Effector CD8-positive, alpha-beta T cell (primary cell): ENCODE results near the gene GOT1.

ENCODE experiments used
- DNase-seq: peaks from one replicate; lab custom pipeline; 2025; lab: John Stamatoyannopoulos, UW

Gene GOT1

GRCh38 chr10:99358101-99358500 lies 72.3 kb downstream of the GOT1 start:
- no peak for DNase-seq

- DNase-seq, result no peak
Measured at GRCh38 chr10:99357691-99358090, 72.7 kb downstream of the GOT1 start.

- DNase-seq, result no peak
Measured at GRCh38 chr10:99353182-99353581, 77.2 kb downstream of the GOT1 start.

- no peak for DNase-seq
Measured at GRCh38 chr10:99347672-99348071, 82.8 kb downstream of the GOT1 start.
